GM21576 (cell line): ENCODE results near the gene GABRP.

Source experiments
- ATAC-seq: cut with Tn5 transposase; IDR thresholded peaks from one replicate; pipeline ENCODE4 v1.9.1; 2021; ENCODE audit warnings: mild to moderate bottlenecking, moderate library complexity; ENCODE audit not compliant: unreplicated experiment

Gene GABRP, protein sequence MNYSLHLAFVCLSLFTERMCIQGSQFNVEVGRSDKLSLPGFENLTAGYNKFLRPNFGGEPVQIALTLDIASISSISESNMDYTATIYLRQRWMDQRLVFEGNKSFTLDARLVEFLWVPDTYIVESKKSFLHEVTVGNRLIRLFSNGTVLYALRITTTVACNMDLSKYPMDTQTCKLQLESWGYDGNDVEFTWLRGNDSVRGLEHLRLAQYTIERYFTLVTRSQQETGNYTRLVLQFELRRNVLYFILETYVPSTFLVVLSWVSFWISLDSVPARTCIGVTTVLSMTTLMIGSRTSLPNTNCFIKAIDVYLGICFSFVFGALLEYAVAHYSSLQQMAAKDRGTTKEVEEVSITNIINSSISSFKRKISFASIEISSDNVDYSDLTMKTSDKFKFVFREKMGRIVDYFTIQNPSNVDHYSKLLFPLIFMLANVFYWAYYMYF

DNA sequence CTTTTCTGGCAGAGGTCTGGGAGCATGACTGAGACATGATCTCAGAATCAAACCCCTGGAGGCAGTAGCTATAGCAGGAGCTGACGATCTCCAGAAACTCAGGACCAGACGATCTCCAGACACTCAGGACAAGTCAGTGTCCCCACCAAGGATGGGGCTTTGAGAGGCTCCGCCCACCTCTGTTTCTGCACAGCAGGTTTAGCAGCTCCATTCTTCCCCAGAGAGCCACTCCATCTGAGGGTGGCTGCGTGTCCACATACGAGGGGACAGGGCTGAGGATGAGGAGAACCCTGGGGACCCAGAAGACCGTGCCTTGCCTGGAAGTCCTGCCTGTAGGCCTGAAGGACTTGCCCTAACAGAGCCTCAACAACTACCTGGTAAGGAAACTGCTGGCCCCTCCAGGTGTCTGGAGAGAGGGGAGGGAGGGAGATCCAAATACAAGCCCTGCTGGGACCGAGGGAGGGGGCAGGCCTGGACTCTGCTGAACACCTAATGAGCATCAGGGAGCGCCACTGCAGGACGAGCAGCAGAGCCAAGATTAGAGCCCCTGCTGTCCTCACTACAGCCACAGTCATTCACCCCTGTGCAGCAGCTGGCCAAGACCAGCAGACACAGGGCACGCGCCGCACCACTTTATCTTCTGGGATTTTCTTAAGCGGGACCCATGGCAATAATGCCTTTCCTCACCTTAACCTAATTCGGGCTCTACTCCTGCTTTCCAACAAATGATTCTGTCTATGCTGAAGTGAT is at the start of gene GABRP:
GABRP (plus strand) TSS at position 228 of the 750 bp plus-strand sequence. CDS start 4,891 bp downstream, outside the sequence.
- ATAC-seq: no peak

DNA sequence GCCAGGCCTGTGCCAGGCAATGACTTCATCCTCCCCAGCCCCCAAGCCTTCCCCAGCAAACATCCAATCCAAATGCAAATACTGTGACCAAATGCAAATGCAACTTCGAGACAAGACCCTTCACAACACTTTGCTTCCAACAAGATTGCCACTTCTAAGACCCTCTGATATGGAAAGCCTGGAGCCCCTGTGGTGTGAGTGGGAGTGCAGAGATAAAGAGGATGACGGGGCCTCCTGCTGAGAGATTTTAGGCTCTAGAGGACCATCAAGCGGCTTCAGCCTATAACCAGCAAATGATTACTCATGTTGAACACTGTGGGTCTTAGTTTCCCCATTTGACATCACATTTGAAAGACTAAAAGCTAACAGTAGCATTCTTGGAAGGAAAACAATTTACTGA is 46.6 kb upstream of the GABRP start:
- no peak for ATAC-seq

- no peak for ATAC-seq
Observed at GRCh38 chr5:170737591-170737990, 45.9 kb upstream of the GABRP start.

DNA sequence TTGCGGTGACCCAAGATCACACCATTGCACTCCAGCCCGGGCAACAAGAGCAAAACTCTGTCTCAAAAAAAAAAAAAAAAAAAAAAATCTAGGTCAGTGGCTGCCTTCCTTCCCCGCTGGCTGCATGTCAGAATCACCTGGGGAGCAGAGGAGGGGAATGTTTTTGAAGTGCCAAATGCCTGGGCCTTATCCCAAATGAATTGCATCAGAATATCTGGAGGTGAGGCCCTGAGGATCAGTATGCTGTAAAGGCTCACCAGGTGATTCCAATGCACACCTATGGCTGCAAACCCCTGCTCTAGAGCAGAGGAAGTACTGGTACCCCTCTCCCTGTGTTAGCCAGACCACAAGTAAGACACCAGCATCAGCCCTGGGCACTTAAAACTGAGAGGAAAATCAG is 44.7 kb upstream of the GABRP start:
- no peak for ATAC-seq

GRCh38 chr5:170739446-170739845 is 44.1 kb upstream of the GABRP start:
- ATAC-seq: no peak

- no peak for ATAC-seq
Observed at GRCh38 chr5:170740551-170741205, 42.8 kb upstream of the GABRP start.

- ATAC-seq: no peak
Observed at GRCh38 chr5:170741801-170742200, 41.7 kb upstream of the GABRP start.

DNA sequence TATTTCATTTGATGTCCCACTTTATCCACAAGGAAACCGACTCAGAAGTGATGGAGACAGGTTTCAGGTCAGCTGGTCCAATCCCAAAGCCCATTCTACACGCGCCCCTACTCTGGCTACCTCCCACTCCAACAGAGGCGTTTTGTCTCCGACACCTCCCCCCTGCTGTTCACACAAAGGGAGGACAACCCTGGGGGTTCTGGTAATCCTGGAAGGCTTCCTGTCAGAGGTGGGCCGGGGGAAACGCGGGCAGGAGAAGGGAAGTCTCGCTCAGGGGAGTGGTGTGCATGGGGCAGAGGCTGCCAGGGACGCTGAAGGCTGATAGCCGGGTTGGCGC is 39.7 kb upstream of the GABRP start:
- no peak for ATAC-seq

DNA sequence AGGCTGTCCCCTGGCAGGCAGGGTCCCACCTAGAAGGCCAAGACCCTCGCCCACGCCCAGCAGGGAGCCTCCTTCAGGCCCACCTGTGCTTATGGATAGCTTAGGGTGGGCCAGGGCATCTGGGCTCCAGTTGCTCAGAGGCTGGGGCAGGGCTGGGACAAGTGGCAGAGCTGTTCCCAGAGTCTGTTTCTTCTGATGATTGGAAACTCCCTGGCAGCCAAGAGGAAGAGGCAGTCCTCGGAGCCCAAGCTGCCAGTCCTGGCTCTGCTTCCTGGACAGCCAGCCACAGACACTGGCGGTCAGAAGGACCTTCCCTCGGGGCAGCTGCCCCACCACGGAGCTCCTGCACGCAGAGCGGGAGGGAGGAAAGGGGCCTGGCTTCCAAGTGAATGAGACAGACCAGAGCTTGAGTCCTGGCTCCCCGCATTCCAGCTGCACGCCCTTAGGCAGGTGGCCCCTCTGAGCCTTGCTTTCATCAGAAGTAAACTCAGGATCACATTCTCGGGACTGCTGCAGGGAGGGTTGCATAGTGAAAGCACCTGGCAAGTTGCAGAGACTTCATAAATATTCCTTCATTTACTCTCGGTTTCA is 37.9 kb upstream of the GABRP start:
- no peak for ATAC-seq

GRCh38 chr5:170746075-170746960 is 37.2 kb upstream of the GABRP start:
- no peak for ATAC-seq

DNA sequence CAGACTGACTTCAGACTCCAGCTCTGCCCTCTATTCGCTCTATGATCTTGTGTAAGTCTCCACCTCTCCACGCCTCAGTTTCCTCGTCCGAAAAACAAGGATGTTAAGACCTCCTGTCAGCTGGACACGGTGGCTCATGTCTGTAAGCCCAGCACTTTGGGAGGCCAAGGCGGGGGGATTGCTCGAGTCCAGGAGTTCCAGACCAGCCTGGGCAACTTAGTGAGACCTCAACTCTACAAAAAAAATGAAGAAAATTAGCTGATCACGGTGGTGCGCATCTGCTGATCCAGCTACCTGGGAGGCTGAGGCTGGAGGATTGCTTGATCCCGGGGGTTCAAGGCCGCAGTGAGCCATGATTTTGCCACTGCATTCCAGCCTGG is 36.6 kb upstream of the GABRP start:
- no peak for ATAC-seq

- ATAC-seq: no peak
Observed at GRCh38 chr5:170747357-170747756, 36.2 kb upstream of the GABRP start.

GRCh38 chr5:170747851-170748250 is 35.7 kb upstream of the GABRP start:
- no peak for ATAC-seq

DNA sequence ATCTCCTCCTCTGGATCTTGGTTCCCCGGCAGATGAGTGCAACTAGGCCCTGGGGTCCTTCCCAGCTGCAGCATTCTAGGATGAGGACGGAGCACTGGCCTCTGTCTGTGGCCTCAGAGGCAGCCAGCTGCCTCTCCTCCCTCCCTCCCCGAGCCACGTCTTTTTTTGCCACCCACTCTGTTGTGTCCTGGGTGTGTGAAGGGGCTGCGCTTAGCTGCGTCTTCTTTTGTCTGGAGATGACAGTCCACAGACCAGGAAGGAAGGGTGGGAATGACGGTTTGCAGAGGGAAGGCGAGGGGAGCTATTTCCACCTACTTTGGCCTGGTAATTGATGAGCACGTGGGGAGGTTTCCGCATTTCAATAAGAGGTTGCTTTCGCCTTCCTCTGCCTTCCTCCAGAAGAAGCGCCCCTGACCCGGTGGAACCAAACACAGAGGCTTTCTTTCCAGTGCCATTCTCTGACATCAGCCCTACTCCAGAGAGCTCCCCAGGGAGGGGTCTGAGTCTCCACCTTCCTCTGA is 34.5 kb upstream of the GABRP start:
- ATAC-seq: no peak

DNA sequence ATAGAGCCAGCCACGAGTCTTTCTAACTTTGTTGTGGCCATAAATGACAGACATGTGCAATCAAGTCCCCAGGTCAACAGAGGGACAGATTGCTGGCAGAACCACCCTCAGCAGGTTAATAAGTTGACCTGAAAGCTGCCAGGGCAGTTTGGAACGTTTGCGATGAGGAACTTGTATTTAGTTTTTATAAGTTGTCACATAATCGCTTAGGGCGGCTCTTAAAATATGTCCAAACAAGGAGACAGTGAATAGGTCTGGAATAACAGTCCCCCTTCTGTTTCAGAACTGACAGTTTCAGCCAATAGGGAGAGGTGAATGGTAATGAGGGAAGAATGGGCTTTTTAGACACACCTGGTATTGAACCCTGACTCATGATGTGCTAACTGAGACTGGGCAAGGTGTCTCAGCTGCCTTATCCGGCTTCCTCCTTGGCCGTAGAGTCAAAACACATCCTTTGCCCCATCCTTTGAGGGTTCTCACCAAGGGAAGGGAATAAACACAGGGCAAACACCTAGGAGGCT is 33.6 kb upstream of the GABRP start:
- ATAC-seq: no peak

GRCh38 chr5:170750791-170751190 is 32.7 kb upstream of the GABRP start:
- ATAC-seq: no peak

- ATAC-seq: no peak
Observed at GRCh38 chr5:170751631-170752030, 31.9 kb upstream of the GABRP start.

DNA sequence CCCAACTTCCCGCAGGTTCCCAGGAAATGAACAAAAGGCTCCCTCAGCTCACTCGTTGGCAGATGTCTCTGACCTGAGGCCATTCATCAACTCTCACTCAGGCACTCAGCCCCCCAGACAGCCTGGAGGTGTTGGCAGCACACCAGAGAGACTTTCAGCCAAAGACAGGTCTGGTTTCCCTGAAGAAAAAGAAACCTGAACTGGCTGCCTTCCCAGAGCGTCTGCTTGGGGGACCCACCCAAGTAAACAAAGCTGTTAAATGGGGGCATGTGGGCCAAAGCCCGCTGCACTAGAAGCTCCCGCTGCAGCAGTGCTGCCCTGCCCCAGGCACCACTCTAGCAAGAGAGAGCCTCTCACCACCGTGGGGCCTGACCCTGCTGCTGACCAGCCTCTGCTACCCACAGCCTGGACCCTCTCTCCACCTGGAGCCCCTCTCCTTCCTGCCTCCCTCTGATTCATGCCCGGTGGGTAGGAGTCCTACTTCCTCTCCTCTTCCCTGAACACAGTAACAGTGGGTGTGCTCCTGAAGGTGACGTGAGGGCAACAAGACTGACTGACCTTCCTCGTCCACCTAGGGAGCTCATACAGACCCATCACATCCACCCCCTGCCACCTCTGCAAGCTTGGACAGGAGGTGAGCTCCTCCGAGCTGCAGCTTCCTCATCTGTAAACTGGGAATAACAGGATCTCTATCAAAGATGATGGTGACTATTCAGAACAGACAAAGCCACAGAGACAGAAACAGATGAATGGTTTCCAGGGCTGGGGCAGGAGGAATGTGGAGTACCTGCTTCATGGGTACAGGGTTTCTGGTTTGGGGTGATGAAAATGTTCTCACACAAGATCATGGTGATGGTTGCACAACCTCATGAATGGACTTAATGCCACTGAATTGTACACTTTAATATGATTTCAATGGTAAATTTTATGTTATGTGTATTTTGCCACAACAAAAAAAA is 31.0 kb upstream of the GABRP start:
- no peak for ATAC-seq

- ATAC-seq: no peak
Observed at GRCh38 chr5:170753311-170753710, 30.2 kb upstream of the GABRP start.
